RWPE1 (cell line): ENCODE results near the gene ZKSCAN8.

ENCODE experiments used
- CTCF ChIA-PET: fragments of 350-600 bp; sonication (Branson Sonifier 250); formaldehyde crosslinking; extraction: SDS; loops from one replicate; lab custom pipeline; 2021; lab: Yijun Ruan, JAX
- POLR2A ChIA-PET: fragments of 400-600 bp; formaldehyde crosslinking; extraction: SDS; loops from one replicate; lab custom pipeline; 2020; ENCODE audit warnings: antibody characterized with exemption; ENCODE audit not compliant: low non-redundant PET; lab: Yijun Ruan, JAX
- DNase-seq: peaks from one replicate; pipeline ENCODE4 v3.0.0; 2012; ENCODE audit warnings: low spot score
- H3K27ac ChIP-seq: fragments of 450-650 bp; 2 replicates; pipeline ENCODE4 v1.5.1; 2017
- TF ChIP-seq, protein P1 (sequence below): fragments of 450-650 bp; conservative IDR thresholded peaks from 2 replicates; pipeline ENCODE4 v1.5.1; 2017; ENCODE audit warnings: low read depth, mild to moderate bottlenecking

ZKSCAN8 gene

GRCh38 chr6:28206928-28207509 is 65.3 kb downstream of the ZKSCAN8 start:
- no peak for DNase-seq
- POLR2A ChIA-PET, result no interaction called here
- TF ChIP-seq, protein P1, sequence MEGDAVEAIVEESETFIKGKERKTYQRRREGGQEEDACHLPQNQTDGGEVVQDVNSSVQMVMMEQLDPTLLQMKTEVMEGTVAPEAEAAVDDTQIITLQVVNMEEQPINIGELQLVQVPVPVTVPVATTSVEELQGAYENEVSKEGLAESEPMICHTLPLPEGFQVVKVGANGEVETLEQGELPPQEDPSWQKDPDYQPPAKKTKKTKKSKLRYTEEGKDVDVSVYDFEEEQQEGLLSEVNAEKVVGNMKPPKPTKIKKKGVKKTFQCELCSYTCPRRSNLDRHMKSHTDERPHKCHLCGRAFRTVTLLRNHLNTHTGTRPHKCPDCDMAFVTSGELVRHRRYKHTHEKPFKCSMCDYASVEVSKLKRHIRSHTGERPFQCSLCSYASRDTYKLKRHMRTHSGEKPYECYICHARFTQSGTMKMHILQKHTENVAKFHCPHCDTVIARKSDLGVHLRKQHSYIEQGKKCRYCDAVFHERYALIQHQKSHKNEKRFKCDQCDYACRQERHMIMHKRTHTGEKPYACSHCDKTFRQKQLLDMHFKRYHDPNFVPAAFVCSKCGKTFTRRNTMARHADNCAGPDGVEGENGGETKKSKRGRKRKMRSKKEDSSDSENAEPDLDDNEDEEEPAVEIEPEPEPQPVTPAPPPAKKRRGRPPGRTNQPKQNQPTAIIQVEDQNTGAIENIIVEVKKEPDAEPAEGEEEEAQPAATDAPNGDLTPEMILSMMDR, result no peak
- CTCF ChIA-PET, result interaction anchor here (0.6 kb wide), 1 partner anchor 608 kb away, joined by 4 read pairs; no protein-coding TSS in a partner anchor
- H3K27ac ChIP-seq, result no peak overlapping the region

DNA sequence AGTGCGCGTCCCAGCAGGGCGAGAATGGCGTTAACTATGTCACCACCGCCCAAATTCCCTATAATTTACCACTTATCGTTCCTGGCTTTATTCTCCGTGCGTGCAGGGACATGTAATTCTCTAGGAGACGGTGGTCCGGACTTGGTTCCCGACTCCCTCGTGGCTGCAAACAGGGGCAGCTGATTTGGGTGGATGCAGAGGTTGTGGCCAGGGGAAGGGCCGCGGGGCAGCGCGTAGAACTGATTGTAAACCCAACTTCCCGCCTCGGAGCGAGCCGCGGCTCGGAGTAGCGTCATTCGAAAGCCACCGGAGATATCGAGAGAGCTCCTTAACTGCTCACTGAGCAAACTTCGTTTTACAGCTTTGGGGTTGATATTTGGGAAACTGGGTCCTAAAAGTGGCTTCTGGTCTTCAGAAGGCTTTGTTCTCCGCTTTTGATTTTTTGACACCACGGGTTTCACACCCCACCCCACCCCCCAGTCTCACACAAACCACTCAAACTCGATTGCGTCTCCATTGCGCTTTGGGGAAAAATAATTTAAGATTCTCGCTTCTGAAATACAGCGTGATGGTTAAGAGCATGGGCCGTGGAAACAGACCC is 65.9 kb downstream of the ZKSCAN8 start:
- TF ChIP-seq, protein P1, result no peak
- ChIA-PET CTCF (interaction anchor here (0.6 kb wide), 1 partner anchor 607 kb away, joined by 4 read pairs; no protein-coding TSS in a partner anchor), POLR2A (no interaction called here)
- DNase-seq, result no peak
- no peak overlapping the region for H3K27ac ChIP-seq

DNA sequence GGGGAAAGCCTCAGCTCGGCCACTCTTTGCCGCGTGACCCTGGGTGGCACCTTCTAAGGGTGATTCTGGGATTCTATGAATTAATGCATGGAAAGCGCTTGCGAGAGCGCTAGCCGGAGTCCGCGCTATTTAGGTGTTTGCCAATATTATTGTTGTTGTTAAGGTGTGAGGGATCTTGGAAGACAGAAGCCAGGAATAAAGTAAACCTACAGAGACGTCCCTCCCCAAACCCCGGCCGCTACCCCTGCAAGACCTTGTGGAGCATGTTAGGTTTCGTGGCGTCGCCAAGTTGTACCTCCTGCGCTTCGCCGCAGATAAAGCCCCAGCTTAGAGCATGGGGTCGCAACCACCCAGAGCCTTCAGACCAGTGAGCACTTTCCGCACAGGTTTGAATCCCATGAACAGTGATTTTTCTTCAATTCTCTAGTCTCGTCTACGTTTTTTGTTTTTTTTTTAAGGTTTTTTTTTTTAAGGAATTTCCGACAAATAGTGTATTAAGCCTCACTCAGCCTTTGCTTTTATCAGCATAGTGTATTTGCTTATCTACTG is 66.5 kb downstream of the ZKSCAN8 start:
- TF ChIP-seq, protein P1, result no peak
- DNase-seq, result no peak
- ChIA-PET CTCF (no interaction called here), POLR2A (no interaction called here)
- no peak overlapping the region for H3K27ac ChIP-seq
